ENCODE measurements around the gene CCDC91.

Gene CCDC91

GRCh38 chr12:28171356-28172060 is 18.7 kb upstream of the CCDC91 start:
- H3K4me1 Mint-ChIP-seq = no peaks in the 10 kb centered on the region
- H3K27ac Mint-ChIP-seq (ENCODE audit: low read depth) = no peak overlapping the region

GRCh38 chr12:28172434-28173030 is 17.7 kb upstream of the CCDC91 start:
- Mint-ChIP-seq H3K9me3 (peaks cover 11% of the 10 kb centered on the region), H3K4me3 (no peak overlapping the region)

More at GRCh38 chr12:28171356-28172060, 18.7 kb upstream of the CCDC91 start:
- peaks cover 2% of the 10 kb centered on the region for H3K36me3 Mint-ChIP-seq (ENCODE audit: insufficient read depth)
- ATAC-seq (replicated peaks; ENCODE audit: extremely low read depth, poor library complexity, severe bottlenecking) = no peak
- no peak for DNase-seq (ENCODE audit: low spot score in 2 of 2)
- H3K27me3 Mint-ChIP-seq = no peaks in the 10 kb centered on the region
- no peak overlapping the region for H3K4me3 Mint-ChIP-seq
- H3K9me3 Mint-ChIP-seq = peaks cover 11% of the 10 kb centered on the region

GRCh38 chr12:28173440-28173839 is 16.8 kb upstream of the CCDC91 start:
- peaks cover 2% of the 10 kb centered on the region for H3K36me3 Mint-ChIP-seq (ENCODE audit: insufficient read depth)
- peaks cover 11% of the 10 kb centered on the region for H3K9me3 Mint-ChIP-seq

More at GRCh38 chr12:28172434-28173030, 17.7 kb upstream of the CCDC91 start:
- Mint-ChIP-seq H3K4me1 (no peaks in the 10 kb centered on the region), H3K27ac (ENCODE audit: low read depth) (no peak overlapping the region), H3K27me3 (no peaks in the 10 kb centered on the region), H3K36me3 (ENCODE audit: insufficient read depth) (peaks cover 2% of the 10 kb centered on the region)
- ATAC-seq (replicated peaks; ENCODE audit: extremely low read depth, poor library complexity, severe bottlenecking) (no peak), DNase-seq (ENCODE audit: low spot score in 2 of 2) (no peak)

GRCh38 chr12:28175098-28175589 is 15.1 kb upstream of the CCDC91 start:
- ATAC-seq (replicated peaks; ENCODE audit: extremely low read depth, poor library complexity, severe bottlenecking) = no peak
- DNase-seq (ENCODE audit: low spot score in 2 of 2) = no peak
- peaks cover 11% of the 10 kb centered on the region for H3K9me3 Mint-ChIP-seq
- no peak overlapping the region for H3K4me3 Mint-ChIP-seq
- H3K4me1 Mint-ChIP-seq = no peaks in the 10 kb centered on the region
- peaks cover 2% of the 10 kb centered on the region for H3K36me3 Mint-ChIP-seq (ENCODE audit: insufficient read depth)
- no peak overlapping the region for H3K27ac Mint-ChIP-seq (ENCODE audit: low read depth)
- H3K27me3 Mint-ChIP-seq = no peaks in the 10 kb centered on the region

More at GRCh38 chr12:28173440-28173839, 16.8 kb upstream of the CCDC91 start:
- Mint-ChIP-seq H3K4me3 (no peak overlapping the region), H3K4me1 (no peaks in the 10 kb centered on the region), H3K27me3 (no peaks in the 10 kb centered on the region), H3K27ac (ENCODE audit: low read depth) (no peak overlapping the region)
- no peak for ATAC-seq (replicated peaks; ENCODE audit: extremely low read depth, poor library complexity, severe bottlenecking)
- no peak for DNase-seq (ENCODE audit: low spot score in 2 of 2)

GRCh38 chr12:28176295-28176694 is 14.0 kb upstream of the CCDC91 start:
- ATAC-seq (replicated peaks; ENCODE audit: extremely low read depth, poor library complexity, severe bottlenecking) = no peak
- H3K27ac Mint-ChIP-seq (ENCODE audit: low read depth) = no peak overlapping the region
- no peak for DNase-seq (ENCODE audit: low spot score in 2 of 2)
- H3K27me3 Mint-ChIP-seq = no peaks in the 10 kb centered on the region
- no peak overlapping the region for H3K4me3 Mint-ChIP-seq
- no peaks in the 10 kb centered on the region for H3K4me1 Mint-ChIP-seq
- H3K9me3 Mint-ChIP-seq = peaks cover 11% of the 10 kb centered on the region
- H3K36me3 Mint-ChIP-seq (ENCODE audit: insufficient read depth) = peaks cover 2% of the 10 kb centered on the region

- Mint-ChIP-seq H3K27me3 (no peaks in the 10 kb centered on the region), H3K27ac (ENCODE audit: low read depth) (no peak overlapping the region), H3K9me3 (peaks cover 11% of the 10 kb centered on the region), H3K4me3 (no peak overlapping the region), H3K4me1 (no peaks in the 10 kb centered on the region), H3K36me3 (ENCODE audit: insufficient read depth) (peaks cover 2% of the 10 kb centered on the region)
- DNase-seq (ENCODE audit: low spot score in 2 of 2) = no peak
- ATAC-seq (replicated peaks; ENCODE audit: extremely low read depth, poor library complexity, severe bottlenecking) = no peak
These were observed 12.8 kb upstream of the CCDC91 start for GRCh38 chr12:28177461-28177860.

- H3K36me3 Mint-ChIP-seq (ENCODE audit: insufficient read depth) = peaks cover 2% of the 10 kb centered on the region
- no peak overlapping the region for H3K27ac Mint-ChIP-seq (ENCODE audit: low read depth)
- H3K4me1 Mint-ChIP-seq = no peaks in the 10 kb centered on the region
- DNase-seq (ENCODE audit: low spot score in 2 of 2) (no peak), ATAC-seq (replicated peaks; ENCODE audit: extremely low read depth, poor library complexity, severe bottlenecking) (no peak)
- H3K4me3 Mint-ChIP-seq = no peak overlapping the region
- H3K27me3 Mint-ChIP-seq = no peaks in the 10 kb centered on the region
- H3K9me3 Mint-ChIP-seq = peaks cover 8% of the 10 kb centered on the region
These were observed 12.4 kb upstream of the CCDC91 start for GRCh38 chr12:28177905-28178304.

- Mint-ChIP-seq H3K27ac (ENCODE audit: low read depth) (no peak overlapping the region), H3K4me3 (no peak overlapping the region)
These were observed 11.5 kb upstream of the CCDC91 start for GRCh38 chr12:28178775-28179174.

GRCh38 chr12:28180786-28181185 is 9.5 kb upstream of the CCDC91 start:
- DNase-seq (ENCODE audit: low spot score in 2 of 2) (no peak), ATAC-seq (replicated peaks; ENCODE audit: extremely low read depth, poor library complexity, severe bottlenecking) (no peak)
- Mint-ChIP-seq H3K4me1 (no peaks in the 10 kb centered on the region), H3K4me3 (no peak overlapping the region), H3K9me3 (no peaks in the 10 kb centered on the region), H3K36me3 (ENCODE audit: insufficient read depth) (no peaks in the 10 kb centered on the region), H3K27ac (ENCODE audit: low read depth) (no peak overlapping the region), H3K27me3 (no peaks in the 10 kb centered on the region)

More at GRCh38 chr12:28178775-28179174, 11.5 kb upstream of the CCDC91 start:
- ATAC-seq (replicated peaks; ENCODE audit: extremely low read depth, poor library complexity, severe bottlenecking) (no peak), DNase-seq (ENCODE audit: low spot score in 2 of 2) (no peak)
- H3K4me1 Mint-ChIP-seq = no peaks in the 10 kb centered on the region
- no peaks in the 10 kb centered on the region for H3K27me3 Mint-ChIP-seq
- peaks cover 6% of the 10 kb centered on the region for H3K9me3 Mint-ChIP-seq
- H3K36me3 Mint-ChIP-seq (ENCODE audit: insufficient read depth) = peaks cover 2% of the 10 kb centered on the region

GRCh38 chr12:28184375-28184774 is 5.9 kb upstream of the CCDC91 start:
- no peaks in the 10 kb centered on the region for H3K9me3 Mint-ChIP-seq
- no peak for ATAC-seq (replicated peaks; ENCODE audit: extremely low read depth, poor library complexity, severe bottlenecking)

GRCh38 chr12:28186500-28186899 is 3.8 kb upstream of the CCDC91 start:
- Mint-ChIP-seq H3K27ac (ENCODE audit: low read depth) (no peak overlapping the region), H3K4me1 (peaks cover 17% of the 10 kb centered on the region), H3K9me3 (no peaks in the 10 kb centered on the region), H3K4me3 (no peak overlapping the region), H3K27me3 (no peaks in the 10 kb centered on the region), H3K36me3 (ENCODE audit: insufficient read depth) (peaks cover 20% of the 10 kb centered on the region)
- DNase-seq (ENCODE audit: low spot score in 2 of 2) (no peak), ATAC-seq (replicated peaks; ENCODE audit: extremely low read depth, poor library complexity, severe bottlenecking) (no peak)

More at GRCh38 chr12:28184375-28184774, 5.9 kb upstream of the CCDC91 start:
- no peak overlapping the region for H3K4me3 Mint-ChIP-seq
- H3K27ac Mint-ChIP-seq (ENCODE audit: low read depth) = no peak overlapping the region
- no peaks in the 10 kb centered on the region for H3K27me3 Mint-ChIP-seq
- H3K36me3 Mint-ChIP-seq (ENCODE audit: insufficient read depth) = peaks cover 1% of the 10 kb centered on the region
- DNase-seq (ENCODE audit: low spot score in 2 of 2) = no peak
- peaks cover under 1% of the 10 kb centered on the region for H3K4me1 Mint-ChIP-seq

GRCh38 chr12:28189784-28190320 is 404 bp upstream of the CCDC91 start:
- ATAC-seq (replicated peaks; ENCODE audit: extremely low read depth, poor library complexity, severe bottlenecking) (no peak), DNase-seq (ENCODE audit: low spot score in 2 of 2) (no peak)
- Mint-ChIP-seq H3K36me3 (ENCODE audit: insufficient read depth) (peaks cover 28% of the 10 kb centered on the region), H3K4me1 (peaks cover 44% of the 10 kb centered on the region), H3K9me3 (no peaks in the 10 kb centered on the region), H3K27me3 (no peaks in the 10 kb centered on the region), H3K27ac (ENCODE audit: low read depth) (peak overlapping the region; percentile 99), H3K4me3 (peak overlapping the region; percentile 97)
